Activated naive CD8-positive, alpha-beta T cell treated with anti-CD3 and anti-CD28 coated beads, Interleukin-2, amount 50 U/mL, for 24 hours (primary cell): Measurements from ENCODE around the gene ANKS3.
"Not testable (repeated sequence)": the region's sequence is repeated elsewhere in the genome, so short reads cannot be mapped to it uniquely, and the experiment has no call there.

Experiments used
- ATAC-seq: fragments of 150-1000 bp; cut with Tn5 transposase; one replicate; pipeline ENCODE4 v1.10.0; 2021
- DNase-seq: peaks from one replicate; pipeline ENCODE4 v3.0.0; 2021
- H3K27ac Mint-ChIP-seq: one replicate; pipeline ENCODE4 v1.8.0; 2021; ENCODE audit warnings: mild to moderate bottlenecking, mixed read lengths
- H3K27me3 Mint-ChIP-seq: one replicate; pipeline ENCODE4 v1.8.0; 2021; ENCODE audit warnings: mixed read lengths
- H3K36me3 Mint-ChIP-seq: one replicate; pipeline ENCODE4 v1.8.0; 2021; ENCODE audit warnings: low read depth, mixed read lengths
- H3K4me1 Mint-ChIP-seq: one replicate; pipeline ENCODE4 v1.8.0; 2021; ENCODE audit warnings: mixed read lengths
- H3K4me3 Mint-ChIP-seq: one replicate; pipeline ENCODE4 v1.8.0; 2021; ENCODE audit warnings: mild to moderate bottlenecking, moderate library complexity, mixed read lengths
- H3K9me3 Mint-ChIP-seq: one replicate; pipeline ENCODE4 v1.8.0; 2021; ENCODE audit warnings: mixed read lengths

Gene ANKS3

DNA sequence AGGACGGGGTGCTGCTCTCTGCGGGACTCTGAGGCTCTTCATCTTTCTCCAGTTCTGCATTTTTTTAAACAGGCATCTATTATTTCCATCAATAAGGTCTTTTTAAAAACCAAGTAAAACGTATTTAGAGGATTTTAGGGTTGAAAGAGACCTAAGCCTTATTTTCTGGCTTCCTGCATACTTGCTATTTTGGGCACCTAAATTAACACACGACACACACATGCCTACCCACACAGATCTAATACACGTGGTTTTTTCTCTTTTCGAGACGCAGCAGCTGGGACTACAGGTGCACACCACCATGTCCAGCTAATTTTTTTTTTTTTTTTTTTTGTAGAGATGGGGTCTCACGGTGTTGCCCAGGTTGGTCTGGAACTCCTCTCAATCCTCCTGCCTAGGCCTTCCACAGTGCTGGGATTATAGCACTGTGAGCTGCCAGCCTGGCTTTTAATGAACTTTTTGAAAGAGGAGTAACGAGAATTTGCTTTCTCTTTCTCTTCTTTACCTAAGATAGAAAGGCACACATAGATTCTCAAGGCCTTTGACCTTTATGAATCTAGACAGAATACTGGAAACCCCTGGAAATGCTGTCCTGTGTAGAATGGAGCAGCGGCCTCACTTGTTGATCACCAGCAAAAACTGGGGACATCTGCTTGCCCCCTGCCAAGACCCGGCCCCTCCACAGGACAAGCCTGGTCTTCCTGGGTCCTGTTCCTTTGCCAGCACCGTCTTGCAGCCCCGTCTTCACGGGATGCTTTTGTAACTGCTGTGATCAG lies 14.0 kb upstream of the ANKS3 start:
- Mint-ChIP-seq H3K27me3 (no peaks in the 10 kb centered on the region), H3K9me3 (no peaks in the 10 kb centered on the region), H3K4me3 (peak overlapping the region; percentile 12)

DNA sequence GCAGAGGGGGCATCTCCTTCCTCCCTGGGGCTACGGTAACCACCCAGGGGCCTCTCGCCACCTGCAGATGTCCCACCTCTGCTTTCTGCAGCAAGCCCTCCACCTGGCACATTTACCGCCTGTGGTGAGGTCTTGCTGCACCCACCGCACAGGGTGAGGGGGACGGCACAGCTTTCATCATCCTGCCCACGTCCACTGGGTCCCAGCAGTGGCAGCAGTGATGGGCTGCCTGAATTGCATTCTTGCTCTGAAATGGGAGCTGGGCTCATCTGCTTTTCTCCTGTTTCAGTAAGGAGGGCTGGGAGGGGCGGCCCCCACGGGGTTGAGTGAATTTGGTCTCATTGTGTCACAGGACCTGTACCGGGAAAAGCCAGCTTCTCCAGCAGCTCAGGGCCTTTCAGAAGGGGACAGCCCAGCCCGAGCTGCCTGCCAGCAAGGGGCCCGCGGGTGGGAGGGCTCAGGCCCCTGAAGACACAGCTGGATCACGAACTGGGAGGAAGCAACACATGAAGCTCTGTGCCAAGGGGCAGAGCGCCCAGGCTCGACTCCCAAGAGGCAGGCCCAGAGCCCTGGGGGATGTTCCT lies 13.0 kb upstream of the ANKS3 start:
- no peak overlapping the region for H3K27ac Mint-ChIP-seq
- H3K36me3 Mint-ChIP-seq = no peaks in the 10 kb centered on the region
- H3K4me3 Mint-ChIP-seq = no peak overlapping the region
- no peaks in the 10 kb centered on the region for H3K27me3 Mint-ChIP-seq
- no peaks in the 10 kb centered on the region for H3K9me3 Mint-ChIP-seq
- DNase-seq = no peak
- peaks cover 20% of the 10 kb centered on the region for H3K4me1 Mint-ChIP-seq
- peak; percentile 20 for ATAC-seq

More for the DNA sequence above, 14.0 kb upstream of the ANKS3 start:
- DNase-seq (no peak), ATAC-seq (no peak)
- Mint-ChIP-seq H3K27ac (peak overlapping the region; percentile 60), H3K4me1 (peaks cover 20% of the 10 kb centered on the region), H3K36me3 (peaks cover 1% of the 10 kb centered on the region)

GRCh38 chr16:4746215-4746614 lies 12.1 kb upstream of the ANKS3 start:
- Mint-ChIP-seq H3K9me3 (no peaks in the 10 kb centered on the region), H3K4me1 (peaks cover 20% of the 10 kb centered on the region), H3K27ac (no peak overlapping the region), H3K4me3 (no peak overlapping the region), H3K27me3 (no peaks in the 10 kb centered on the region), H3K36me3 (no peaks in the 10 kb centered on the region)
- DNase-seq = no peak
- no peak for ATAC-seq

DNA sequence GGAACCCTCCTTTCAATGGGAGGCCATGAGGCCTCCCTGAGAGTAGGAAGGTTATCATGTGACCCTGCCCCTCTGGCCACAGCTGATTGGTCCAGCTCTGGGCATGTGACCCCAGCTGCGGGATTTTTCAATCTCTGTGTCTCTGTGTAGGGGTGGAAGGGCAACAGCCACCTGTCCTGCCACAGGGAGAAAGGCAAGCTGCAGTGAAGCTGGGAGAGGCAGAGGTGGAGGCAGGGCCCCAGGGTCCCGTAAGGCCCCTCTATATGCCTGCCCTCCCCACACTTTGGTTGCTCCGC lies 11.2 kb upstream of the ANKS3 start:
- Mint-ChIP-seq H3K4me3 (no peak overlapping the region), H3K4me1 (peaks cover 20% of the 10 kb centered on the region), H3K27me3 (no peaks in the 10 kb centered on the region), H3K36me3 (no peaks in the 10 kb centered on the region), H3K9me3 (no peaks in the 10 kb centered on the region), H3K27ac (no peak overlapping the region)
- DNase-seq (no peak), ATAC-seq (no peak)

GRCh38 chr16:4744555-4745273 lies 10.6 kb upstream of the ANKS3 start:
- DNase-seq = no peak
- H3K9me3 Mint-ChIP-seq = no peaks in the 10 kb centered on the region

DNA sequence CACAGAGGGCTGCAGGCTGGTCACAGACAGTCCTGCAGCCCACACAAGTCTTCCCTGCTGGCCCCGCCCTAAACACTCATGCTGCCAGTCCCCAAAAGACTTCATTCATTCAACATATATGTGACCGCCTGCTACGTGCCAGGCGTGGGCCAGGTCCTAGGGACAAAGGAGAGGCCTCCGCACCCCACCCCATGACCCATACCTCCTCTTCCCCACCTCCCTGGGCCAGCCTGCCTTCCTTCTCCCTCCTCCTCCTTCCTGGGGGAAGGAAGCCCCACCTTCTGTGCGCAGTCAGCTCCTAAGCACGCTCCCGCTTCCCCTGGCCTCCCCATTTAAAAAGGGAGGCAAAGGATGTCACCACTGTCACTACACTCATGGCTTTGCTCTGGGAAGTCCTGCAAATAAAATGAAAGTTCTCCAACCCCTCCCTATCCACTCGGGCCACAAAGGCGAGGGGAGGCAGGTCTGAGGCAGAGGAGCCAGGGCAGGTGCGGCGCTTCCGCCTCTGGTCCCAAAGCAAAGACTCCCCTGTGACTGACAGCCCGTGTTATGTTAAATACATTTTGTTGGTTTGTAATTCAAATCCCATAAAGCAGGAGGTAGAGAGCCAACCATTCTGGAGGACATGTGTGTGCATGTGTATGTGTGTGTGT lies 9.3 kb upstream of the ANKS3 start:
- no peaks in the 10 kb centered on the region for H3K9me3 Mint-ChIP-seq
- H3K27ac Mint-ChIP-seq = no peak overlapping the region
- peaks cover 17% of the 10 kb centered on the region for H3K4me1 Mint-ChIP-seq
- no peaks in the 10 kb centered on the region for H3K27me3 Mint-ChIP-seq
- no peak overlapping the region for H3K4me3 Mint-ChIP-seq
- ATAC-seq = no peak
- no peak for DNase-seq
- H3K36me3 Mint-ChIP-seq = no peaks in the 10 kb centered on the region

More at GRCh38 chr16:4744555-4745273, 10.6 kb upstream of the ANKS3 start:
- H3K27me3 Mint-ChIP-seq = no peaks in the 10 kb centered on the region
- no peak overlapping the region for H3K27ac Mint-ChIP-seq
- H3K4me3 Mint-ChIP-seq = no peak overlapping the region
- no peak for ATAC-seq
- H3K36me3 Mint-ChIP-seq = no peaks in the 10 kb centered on the region
- peaks cover 20% of the 10 kb centered on the region for H3K4me1 Mint-ChIP-seq

DNA sequence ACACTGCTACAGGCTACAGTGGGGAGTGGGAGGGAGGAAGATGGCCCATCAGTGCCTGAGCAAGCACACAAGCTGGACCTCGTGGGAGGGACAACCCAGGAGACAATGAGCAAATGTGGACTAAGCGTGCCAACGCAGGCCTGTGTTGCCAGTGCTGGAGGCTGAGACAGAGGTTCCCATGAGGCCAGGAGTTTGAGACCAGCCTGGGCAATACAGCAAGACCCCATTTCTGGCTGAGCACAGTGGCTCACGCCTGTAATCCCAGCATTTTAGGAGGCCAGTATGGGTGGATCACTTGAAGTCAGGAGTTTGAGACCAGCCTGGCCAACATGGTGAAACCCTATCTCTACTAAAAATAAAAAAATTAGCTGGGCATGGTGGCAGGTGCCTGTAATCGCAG lies 4.3 kb upstream of the ANKS3 start:
- H3K9me3 Mint-ChIP-seq, H3K27ac Mint-ChIP-seq, H3K36me3 Mint-ChIP-seq, ATAC-seq, DNase-seq, H3K27me3 Mint-ChIP-seq, H3K4me3 Mint-ChIP-seq: not testable (repeated sequence)
- H3K4me1 Mint-ChIP-seq = peaks cover 18% of the 10 kb centered on the region

GRCh38 chr16:4737545-4737944 lies 3.5 kb upstream of the ANKS3 start:
- no peak overlapping the region for H3K4me3 Mint-ChIP-seq
- DNase-seq (no peak), ATAC-seq (no peak)
- no peaks in the 10 kb centered on the region for H3K36me3 Mint-ChIP-seq
- H3K9me3 Mint-ChIP-seq = no peaks in the 10 kb centered on the region
- peaks cover 22% of the 10 kb centered on the region for H3K4me1 Mint-ChIP-seq
- no peaks in the 10 kb centered on the region for H3K27me3 Mint-ChIP-seq
- H3K27ac Mint-ChIP-seq = no peak overlapping the region

DNA sequence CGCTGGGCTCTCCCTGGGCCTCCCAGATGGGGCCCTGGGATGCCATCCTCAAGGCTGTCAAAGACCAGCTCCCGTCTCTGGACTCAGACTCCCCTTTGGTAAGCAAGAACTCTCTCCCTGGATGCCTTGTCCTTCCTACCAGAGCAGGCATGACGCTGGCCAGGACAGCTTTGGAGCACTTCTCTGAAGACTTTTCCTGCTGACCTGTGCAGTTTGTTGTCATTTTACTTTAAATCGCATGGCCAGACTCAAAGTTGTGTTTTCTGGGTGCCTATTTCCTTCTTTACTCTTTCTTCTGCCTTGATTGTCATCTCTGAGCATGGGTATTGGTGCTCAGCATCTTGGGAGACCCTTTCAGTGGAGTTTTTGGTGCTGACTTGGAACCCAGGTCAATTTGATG lies 2.5 kb upstream of the ANKS3 start:
- no peak overlapping the region for H3K4me3 Mint-ChIP-seq
- ATAC-seq (no peak), DNase-seq (no peak)
- no peak overlapping the region for H3K27ac Mint-ChIP-seq
- no peaks in the 10 kb centered on the region for H3K36me3 Mint-ChIP-seq
- no peaks in the 10 kb centered on the region for H3K27me3 Mint-ChIP-seq
- peaks cover 22% of the 10 kb centered on the region for H3K4me1 Mint-ChIP-seq
- no peaks in the 10 kb centered on the region for H3K9me3 Mint-ChIP-seq

DNA sequence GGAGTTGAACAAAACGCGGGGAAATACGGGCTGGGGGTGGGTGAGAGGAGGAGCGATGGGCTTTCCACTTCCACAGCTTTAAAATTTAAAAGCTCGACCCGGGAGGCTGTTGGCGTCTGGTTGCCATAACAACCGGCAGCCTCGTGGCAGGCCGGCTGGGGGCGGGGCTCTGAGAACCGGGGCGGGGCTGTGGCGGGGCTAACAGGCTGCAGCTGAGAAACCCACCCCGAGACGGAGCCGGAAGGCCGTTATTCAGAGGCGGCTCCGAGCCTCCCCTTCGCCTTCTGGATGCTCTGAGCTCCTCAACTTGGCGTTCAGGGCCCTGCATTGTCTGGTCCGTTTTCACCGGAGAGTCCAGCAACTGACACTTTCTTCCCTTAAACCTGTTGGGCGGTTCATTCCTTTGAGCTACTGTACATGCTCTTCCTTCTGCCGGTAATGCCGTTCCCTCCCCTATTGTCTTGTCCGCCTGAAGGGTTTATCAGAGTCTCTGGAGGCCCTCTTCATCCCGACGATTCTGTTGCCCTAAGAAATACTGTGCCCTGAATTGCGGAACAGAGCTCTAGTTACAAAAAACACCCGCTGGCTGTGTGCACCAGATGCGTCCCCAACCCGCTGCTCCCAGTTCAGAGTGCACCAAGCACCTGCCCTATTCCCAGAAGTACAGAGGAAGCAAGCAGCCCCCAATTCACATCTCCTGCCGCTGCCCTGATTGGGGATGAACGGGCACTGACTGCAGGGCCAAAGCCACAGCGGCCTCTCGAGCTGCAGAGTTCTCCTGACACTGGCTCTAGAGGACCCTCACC lies 862 bp upstream of the ANKS3 start:
- no peaks in the 10 kb centered on the region for H3K27me3 Mint-ChIP-seq
- H3K9me3 Mint-ChIP-seq = no peaks in the 10 kb centered on the region
- H3K36me3 Mint-ChIP-seq = peaks cover 3% of the 10 kb centered on the region
- peak overlapping the region; percentile 87 for H3K4me3 Mint-ChIP-seq
- H3K4me1 Mint-ChIP-seq = peaks cover 22% of the 10 kb centered on the region
- H3K27ac Mint-ChIP-seq = peak overlapping the region; percentile 79
- peak; percentile 94 for DNase-seq
- peak; percentile 82 for ATAC-seq

DNA sequence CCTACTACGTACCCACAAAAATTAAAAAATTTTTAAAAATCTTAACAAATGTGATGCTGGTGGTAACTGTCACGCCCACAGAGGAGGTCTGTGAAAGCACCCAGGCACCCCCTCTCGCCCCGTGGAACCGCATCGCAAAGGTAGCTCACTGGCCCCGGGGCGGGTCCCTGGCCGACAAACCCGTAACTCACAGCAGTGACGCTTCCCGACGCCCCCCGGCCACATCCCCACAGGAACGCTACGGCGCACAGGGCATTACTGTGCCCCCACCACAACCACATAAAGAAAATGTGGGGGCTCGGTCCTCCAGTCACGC lies 366 bp downstream of the ANKS3 start:
- peak; percentile 40 for DNase-seq
- Mint-ChIP-seq H3K4me3 (peak overlapping the region; percentile 87), H3K36me3 (peaks cover 6% of the 10 kb centered on the region)

GRCh38 chr16:4733211-4733742 lies 794 bp downstream of the ANKS3 start:
- Mint-ChIP-seq H3K27ac (peak overlapping the region; percentile 69), H3K4me1 (peaks cover 22% of the 10 kb centered on the region), H3K4me3 (peak overlapping the region; percentile 87), H3K36me3 (peaks cover 9% of the 10 kb centered on the region), H3K27me3 (no peaks in the 10 kb centered on the region), H3K9me3 (no peaks in the 10 kb centered on the region)
- DNase-seq (no peak), ATAC-seq (no peak)

More for the DNA sequence above, 366 bp downstream of the ANKS3 start:
- H3K27me3 Mint-ChIP-seq = no peaks in the 10 kb centered on the region
- H3K27ac Mint-ChIP-seq = peak overlapping the region; percentile 69
- peaks cover 22% of the 10 kb centered on the region for H3K4me1 Mint-ChIP-seq
- H3K9me3 Mint-ChIP-seq = no peaks in the 10 kb centered on the region
- peak; percentile 2 for ATAC-seq

- no peak for DNase-seq
- Mint-ChIP-seq H3K4me1 (peaks cover 16% of the 10 kb centered on the region), H3K36me3 (peaks cover 15% of the 10 kb centered on the region), H3K9me3 (no peaks in the 10 kb centered on the region), H3K27me3 (no peaks in the 10 kb centered on the region), H3K4me3 (no peak overlapping the region), H3K27ac (no peak overlapping the region)
- no peak for ATAC-seq
These were observed 4.2 kb downstream of the ANKS3 start for GRCh38 chr16:4729876-4730275.

- Mint-ChIP-seq H3K9me3 (no peaks in the 10 kb centered on the region), H3K36me3 (peaks cover 15% of the 10 kb centered on the region), H3K27ac (no peak overlapping the region), H3K27me3 (no peaks in the 10 kb centered on the region), H3K4me3 (no peak overlapping the region), H3K4me1 (peaks cover 9% of the 10 kb centered on the region)
- ATAC-seq (no peak), DNase-seq (no peak)
These were observed 5.4 kb downstream of the ANKS3 start for GRCh38 chr16:4728676-4729075.
